T-helper 1 cell (primary cell): ENCODE results near the gene PTPRN2.

Experiments
- DNase-seq, 5 donors: peaks; one replicate each; pipeline ENCODE4 v3.0.0-alpha.2; 2012 to 2020

Gene PTPRN2

GRCh38 chr7:157545681-157546060 lies 1042.0 kb downstream of the PTPRN2 start:
- no peak for DNase-seq

- DNase-seq, result no peak
Measured at GRCh38 chr7:157544980-157545680, 1042.5 kb downstream of the PTPRN2 start.

GRCh38 chr7:157544226-157544625 lies 1043.4 kb downstream of the PTPRN2 start:
- DNase-seq, result no peak

GRCh38 chr7:157543791-157544190 lies 1043.8 kb downstream of the PTPRN2 start:
- no peak for DNase-seq

GRCh38 chr7:157543276-157543675 lies 1044.3 kb downstream of the PTPRN2 start:
- no peak for DNase-seq

- DNase-seq, result no peak
Measured at GRCh38 chr7:157542068-157543021, 1045.3 kb downstream of the PTPRN2 start.

GRCh38 chr7:157541295-157542067 lies 1046.1 kb downstream of the PTPRN2 start:
- DNase-seq, result no peak

GRCh38 chr7:157540606-157541294 lies 1046.9 kb downstream of the PTPRN2 start:
- no peak for DNase-seq

GRCh38 chr7:157540020-157540419 lies 1047.6 kb downstream of the PTPRN2 start:
- DNase-seq, result no peak

- no peak for DNase-seq
Measured at GRCh38 chr7:157539521-157539920, 1048.1 kb downstream of the PTPRN2 start.

- DNase-seq, result no peak
Measured at GRCh38 chr7:157538735-157539134, 1048.9 kb downstream of the PTPRN2 start.

GRCh38 chr7:157538321-157538720 lies 1049.3 kb downstream of the PTPRN2 start:
- no peak for DNase-seq

GRCh38 chr7:157537056-157537455 lies 1050.6 kb downstream of the PTPRN2 start:
- DNase-seq, result peak in 1 of 5 donors; percentile 3

GRCh38 chr7:157532068-157532467 lies 1055.6 kb downstream of the PTPRN2 start:
- no peak for DNase-seq

- no peak for DNase-seq
Measured at GRCh38 chr7:157529768-157530560, 1057.7 kb downstream of the PTPRN2 start.

- DNase-seq, result no peak
Measured at GRCh38 chr7:157528785-157529341, 1058.8 kb downstream of the PTPRN2 start.

- no peak for DNase-seq
Measured at GRCh38 chr7:157527686-157528085, 1059.9 kb downstream of the PTPRN2 start.

- no peak for DNase-seq
Measured at GRCh38 chr7:157526913-157527634, 1060.5 kb downstream of the PTPRN2 start.

GRCh38 chr7:157526005-157526912 lies 1061.4 kb downstream of the PTPRN2 start:
- no peak for DNase-seq
